Measurements from ENCODE around the gene SCN5A.

- TF ChIP-seq, protein P1, sequence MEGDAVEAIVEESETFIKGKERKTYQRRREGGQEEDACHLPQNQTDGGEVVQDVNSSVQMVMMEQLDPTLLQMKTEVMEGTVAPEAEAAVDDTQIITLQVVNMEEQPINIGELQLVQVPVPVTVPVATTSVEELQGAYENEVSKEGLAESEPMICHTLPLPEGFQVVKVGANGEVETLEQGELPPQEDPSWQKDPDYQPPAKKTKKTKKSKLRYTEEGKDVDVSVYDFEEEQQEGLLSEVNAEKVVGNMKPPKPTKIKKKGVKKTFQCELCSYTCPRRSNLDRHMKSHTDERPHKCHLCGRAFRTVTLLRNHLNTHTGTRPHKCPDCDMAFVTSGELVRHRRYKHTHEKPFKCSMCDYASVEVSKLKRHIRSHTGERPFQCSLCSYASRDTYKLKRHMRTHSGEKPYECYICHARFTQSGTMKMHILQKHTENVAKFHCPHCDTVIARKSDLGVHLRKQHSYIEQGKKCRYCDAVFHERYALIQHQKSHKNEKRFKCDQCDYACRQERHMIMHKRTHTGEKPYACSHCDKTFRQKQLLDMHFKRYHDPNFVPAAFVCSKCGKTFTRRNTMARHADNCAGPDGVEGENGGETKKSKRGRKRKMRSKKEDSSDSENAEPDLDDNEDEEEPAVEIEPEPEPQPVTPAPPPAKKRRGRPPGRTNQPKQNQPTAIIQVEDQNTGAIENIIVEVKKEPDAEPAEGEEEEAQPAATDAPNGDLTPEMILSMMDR (IDR thresholded peaks at IDR 0.05), result no peak
- TF ChIP-seq POLR2A (IDR thresholded peaks at IDR 0.05; ENCODE audit: low read depth), result no peak
- no peak for TF ChIP-seq EP300 (IDR thresholded peaks at IDR 0.05)
- TF ChIP-seq POLR2AphosphoS5 (IDR thresholded peaks at IDR 0.05), result no peak
Observed at GRCh38 chr3:38614091-38614490, 35.4 kb downstream of the SCN5A start.
